GM08714 (cell line): ENCODE results near the gene PTH1R.

ENCODE experiments used
- H3K4me3 ChIP-seq: fragments of 200-500 bp; sonication (Bioruptor generic); 2 replicates; pipeline ENCODE4 v1.5.1; 2014; ENCODE audit warnings: mild to moderate bottlenecking, low read length, inconsistent platforms
- ZNF274 ChIP-seq: IDR thresholded peaks from 2 replicates; pipeline ENCODE4 v1.6.1; 2012; ENCODE audit warnings: mild to moderate bottlenecking, low read depth, low read length

The PTH1R gene

GRCh38 chr3:46878781-46879436 lies 1.4 kb downstream of the PTH1R start:
- no peak overlapping the region for H3K4me3 ChIP-seq
- no peak for TF ChIP-seq ZNF274

- no peak for TF ChIP-seq ZNF274
- no peak overlapping the region for H3K4me3 ChIP-seq
Measured at GRCh38 chr3:46880884-46881595, 3.5 kb downstream of the PTH1R start.

- peak overlapping the region; percentile 53; the same call in 1 of the 2 replicates for H3K4me3 ChIP-seq
- TF ChIP-seq ZNF274 = no peak
Measured at GRCh38 chr3:46881596-46882376, 4.3 kb downstream of the PTH1R start.

- peak overlapping the region; percentile 53; the same call in 1 of the 2 replicates for H3K4me3 ChIP-seq
- TF ChIP-seq ZNF274 = no peak
Measured at GRCh38 chr3:46882377-46883053, 5.0 kb downstream of the PTH1R start.

- H3K4me3 ChIP-seq = no peak overlapping the region
- TF ChIP-seq ZNF274 = no peak
Measured at GRCh38 chr3:46883054-46883829, 5.7 kb downstream of the PTH1R start.

- no peak overlapping the region for H3K4me3 ChIP-seq
- TF ChIP-seq ZNF274 = no peak
Measured at GRCh38 chr3:46883830-46884185, 6.3 kb downstream of the PTH1R start.

GRCh38 chr3:46884427-46884826 lies 6.9 kb downstream of the PTH1R start:
- H3K4me3 ChIP-seq = no peak overlapping the region
- TF ChIP-seq ZNF274 = no peak

- H3K4me3 ChIP-seq = no peak overlapping the region
- no peak for TF ChIP-seq ZNF274
Measured at GRCh38 chr3:46884929-46885328, 7.4 kb downstream of the PTH1R start.

- TF ChIP-seq ZNF274 = no peak
- H3K4me3 ChIP-seq = no peak overlapping the region
Measured at GRCh38 chr3:46885612-46886011, 8.1 kb downstream of the PTH1R start.

- TF ChIP-seq ZNF274 = no peak
- H3K4me3 ChIP-seq = no peak overlapping the region
Measured at GRCh38 chr3:46887980-46888494, 10.5 kb downstream of the PTH1R start.

- TF ChIP-seq ZNF274 = no peak
- no peak overlapping the region for H3K4me3 ChIP-seq
Measured at GRCh38 chr3:46888705-46889104, 11.2 kb downstream of the PTH1R start.

GRCh38 chr3:46889381-46890110 lies 12.0 kb downstream of the PTH1R start:
- no peak overlapping the region for H3K4me3 ChIP-seq
- no peak for TF ChIP-seq ZNF274

- H3K4me3 ChIP-seq = no peak overlapping the region
- no peak for TF ChIP-seq ZNF274
Measured at GRCh38 chr3:46890132-46890531, 12.6 kb downstream of the PTH1R start.
